ENCODE data around the gene KCNJ10. TPM values are rescaled to one million over a fixed set of nuclear protein-coding genes. Genes with fewer than 3 reads are reported as not detected.

Gene KCNJ10
- total and polyA plus RNA-seq, 5 donors from 2014 or later, result not detected

DNA sequence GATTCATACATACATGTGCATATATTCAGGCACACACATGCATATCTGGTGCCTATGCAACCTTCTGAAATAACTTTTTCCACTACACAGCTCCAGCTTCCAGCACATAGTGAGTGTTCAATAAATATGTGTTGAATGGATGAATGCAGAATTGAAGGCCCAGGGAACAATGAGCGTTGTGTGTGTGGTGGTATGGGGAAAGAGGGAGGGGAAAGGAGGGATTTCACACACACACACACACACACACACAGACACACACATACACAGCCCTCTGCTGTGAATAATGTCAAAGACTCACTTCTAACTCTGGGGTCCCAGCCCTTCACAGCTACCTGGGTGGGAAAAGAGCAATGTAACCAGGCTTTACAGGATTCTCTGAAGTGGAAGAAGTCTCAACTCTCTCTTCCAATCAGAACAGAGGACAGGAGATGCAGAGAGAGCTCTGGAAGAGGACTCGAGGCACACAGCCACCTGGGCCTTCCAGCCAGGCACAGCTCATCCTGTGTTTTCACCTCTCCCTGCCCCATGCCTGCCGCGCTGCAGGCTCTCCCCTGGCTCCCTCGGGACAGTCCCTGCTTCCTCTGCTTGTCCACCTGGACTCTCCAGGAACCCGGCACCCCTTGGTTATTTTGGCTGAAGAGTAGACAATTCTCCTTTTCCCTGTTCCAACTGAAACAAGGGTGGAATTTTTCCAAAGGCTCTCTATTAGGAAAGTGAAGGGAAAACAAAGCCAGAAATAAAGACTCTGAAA lies 33.9 kb upstream of the KCNJ10 start:
- H3K4me1 Mint-ChIP-seq, result peaks cover 7 to 23% (median 18%) of the 10 kb centered on the region in 4 donors
- H3K36me3 ChIP-seq (ENCODE audit: control insufficient read depth, insufficient read depth, low read length), result no peaks in the 10 kb centered on the region
- no peaks in the 10 kb centered on the region for H3K9me3 ChIP-seq (ENCODE audit: control insufficient read depth in 2 of 2, low read length in 2 of 2)
- H3K27me3 Mint-ChIP-seq, result peaks cover 10% of the 10 kb centered on the region
- H3K36me3 Mint-ChIP-seq, result no peaks in the 10 kb centered on the region
- no peak overlapping the region for H3K4me3 ChIP-seq (ENCODE audit: low read depth, low read length)
- ATAC-seq (ENCODE audit: low read depth in 2 of 2) (no peak), DNase-seq (no peak)
- no peaks in the 10 kb centered on the region for H3K27me3 ChIP-seq (ENCODE audit: control insufficient read depth, insufficient read depth, low read length)
- H3K27ac ChIP-seq (ENCODE audit: insufficient read depth, low read length, poor library complexity, severe bottlenecking), result no peak overlapping the region
- H3K4me1 ChIP-seq (ENCODE audit: control insufficient read depth, insufficient read depth, low read length, poor library complexity, severe bottlenecking), result peaks cover 22% of the 10 kb centered on the region
- peak overlapping the region in 2 of 3 donors; percentile 22 to 63 for H3K27ac Mint-ChIP-seq
- H3K4me3 Mint-ChIP-seq, result peak overlapping the region in 1 of 4 donors; percentile 39
- H3K9me3 Mint-ChIP-seq, result no peaks in the 10 kb centered on the region

DNA sequence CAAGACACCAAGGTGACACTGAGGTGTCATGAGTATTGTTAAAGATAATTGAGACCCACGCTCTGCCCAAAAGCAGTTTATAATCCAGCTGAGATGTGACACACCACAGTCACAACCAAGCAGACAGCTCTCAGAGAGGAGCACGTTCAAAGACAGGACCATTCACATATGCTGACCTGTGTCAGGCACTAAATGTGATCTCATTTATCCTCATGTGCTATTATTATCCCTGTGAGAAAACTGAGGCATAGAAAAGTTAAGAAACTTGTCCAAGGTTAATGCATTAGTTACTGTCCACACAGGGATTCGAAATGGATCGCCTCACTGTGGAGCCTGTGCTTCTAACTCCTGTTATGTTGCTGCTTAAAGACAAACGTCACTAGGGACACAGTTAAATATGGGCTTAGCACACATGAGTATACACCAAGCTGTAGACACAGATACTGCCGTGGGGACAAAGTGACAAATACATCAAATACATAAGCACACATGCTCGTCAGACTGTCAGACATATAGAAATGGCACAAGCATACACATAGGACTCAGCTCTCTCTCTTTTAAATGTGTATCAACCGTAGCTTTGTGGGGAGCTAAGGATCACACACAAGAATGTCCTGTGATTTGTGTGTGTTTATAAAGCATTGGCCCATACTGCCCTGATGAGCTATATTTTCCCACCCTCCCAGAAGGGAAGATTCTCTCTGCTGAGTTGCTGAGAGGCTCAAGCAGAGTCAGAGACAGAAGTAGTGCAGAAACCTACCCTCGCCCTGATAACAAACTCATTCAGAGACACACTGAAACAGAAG lies 32.0 kb upstream of the KCNJ10 start:
- H3K27ac Mint-ChIP-seq, result peak overlapping the region; percentile 83 to 97 (median 91)
- Histone ChIP-seq H3K27me3 (ENCODE audit: control insufficient read depth, insufficient read depth, low read length) (no peaks in the 10 kb centered on the region), H3K36me3 (ENCODE audit: control insufficient read depth, insufficient read depth, low read length) (no peaks in the 10 kb centered on the region), H3K27ac (ENCODE audit: insufficient read depth, low read length, poor library complexity, severe bottlenecking) (peak overlapping the region; percentile 72), H3K4me1 (ENCODE audit: control insufficient read depth, insufficient read depth, low read length, poor library complexity, severe bottlenecking) (peaks cover 35% of the 10 kb centered on the region), H3K4me3 (ENCODE audit: low read depth, low read length) (no peak overlapping the region), H3K9me3 (ENCODE audit: control insufficient read depth in 2 of 2, low read length in 2 of 2) (no peaks in the 10 kb centered on the region)
- peaks cover 11% of the 10 kb centered on the region for H3K27me3 Mint-ChIP-seq
- DNase-seq, result no peak
- no peak for ATAC-seq (ENCODE audit: low read depth in 2 of 2)
- H3K9me3 Mint-ChIP-seq, result peaks cover 0 to 2% (median 0%) of the 10 kb centered on the region in 7 donors
- peak overlapping the region in 1 of 4 donors; percentile 30 for H3K4me3 Mint-ChIP-seq
- H3K36me3 Mint-ChIP-seq, result no peaks in the 10 kb centered on the region
- H3K4me1 Mint-ChIP-seq, result peaks cover 14 to 32% (median 23%) of the 10 kb centered on the region in 4 donors

GRCh38 chr1:160101037-160101716 lies 31.2 kb upstream of the KCNJ10 start:
- Mint-ChIP-seq H3K36me3 (no peaks in the 10 kb centered on the region), H3K9me3 (peaks cover 0 to 2% (median 0%) of the 10 kb centered on the region in 7 donors), H3K4me3 (peak overlapping the region; percentile 30 to 75 (median 62)), H3K27me3 (peaks cover 7% of the 10 kb centered on the region), H3K27ac (peak overlapping the region; percentile 84 to 97 (median 91)), H3K4me1 (peaks cover 15 to 40% (median 28%) of the 10 kb centered on the region in 4 donors)
- Histone ChIP-seq H3K36me3 (ENCODE audit: control insufficient read depth, insufficient read depth, low read length) (no peaks in the 10 kb centered on the region), H3K27ac (ENCODE audit: insufficient read depth, low read length, poor library complexity, severe bottlenecking) (peak overlapping the region; percentile 72), H3K4me1 (ENCODE audit: control insufficient read depth, insufficient read depth, low read length, poor library complexity, severe bottlenecking) (peaks cover 42% of the 10 kb centered on the region), H3K9me3 (ENCODE audit: control insufficient read depth in 2 of 2, low read length in 2 of 2) (no peaks in the 10 kb centered on the region), H3K27me3 (ENCODE audit: control insufficient read depth, insufficient read depth, low read length) (no peaks in the 10 kb centered on the region), H3K4me3 (ENCODE audit: low read depth, low read length) (no peak overlapping the region)
- ATAC-seq (ENCODE audit: low read depth in 2 of 2) (peak in 1 of 2 donors; percentile 8), DNase-seq (peak; percentile 68 to 75 (median 73))

- H3K4me1 Mint-ChIP-seq, result peaks cover 15 to 51% (median 34%) of the 10 kb centered on the region in 4 donors
- H3K4me3 Mint-ChIP-seq, result peak overlapping the region; percentile 55 to 89 (median 84)
- H3K4me1 ChIP-seq (ENCODE audit: control insufficient read depth, insufficient read depth, low read length, poor library complexity, severe bottlenecking), result peaks cover 52% of the 10 kb centered on the region
- H3K4me3 ChIP-seq (ENCODE audit: low read depth, low read length), result no peak overlapping the region
- no peaks in the 10 kb centered on the region for H3K36me3 Mint-ChIP-seq
- no peak for ATAC-seq (ENCODE audit: low read depth in 2 of 2)
- peaks cover 6% of the 10 kb centered on the region for H3K36me3 ChIP-seq (ENCODE audit: control insufficient read depth, insufficient read depth, low read length)
- peak overlapping the region; percentile 96 for H3K27ac ChIP-seq (ENCODE audit: insufficient read depth, low read length, poor library complexity, severe bottlenecking)
- peaks cover 7% of the 10 kb centered on the region for H3K27me3 Mint-ChIP-seq
- H3K27ac Mint-ChIP-seq, result peak overlapping the region; percentile 91 to 97 (median 91)
- no peaks in the 10 kb centered on the region for H3K9me3 ChIP-seq (ENCODE audit: control insufficient read depth in 2 of 2, low read length in 2 of 2)
- DNase-seq, result no peak
- peaks cover 0 to 2% (median 0%) of the 10 kb centered on the region in 7 donors for H3K9me3 Mint-ChIP-seq
- H3K27me3 ChIP-seq (ENCODE audit: control insufficient read depth, insufficient read depth, low read length), result no peaks in the 10 kb centered on the region
Observed at GRCh38 chr1:160099716-160100375, 29.9 kb upstream of the KCNJ10 start.

GRCh38 chr1:160098852-160099561 lies 29.0 kb upstream of the KCNJ10 start:
- no peaks in the 10 kb centered on the region for H3K9me3 ChIP-seq (ENCODE audit: control insufficient read depth in 2 of 2, low read length in 2 of 2)
- peak; percentile 95 to 98 (median 95) for DNase-seq
- Mint-ChIP-seq H3K36me3 (no peaks in the 10 kb centered on the region), H3K4me1 (peaks cover 15 to 60% (median 34%) of the 10 kb centered on the region in 4 donors), H3K27me3 (peaks cover 7% of the 10 kb centered on the region), H3K4me3 (peak overlapping the region; percentile 55 to 89 (median 84)), H3K27ac (peak overlapping the region; percentile 90 to 95 (median 91)), H3K9me3 (peaks cover 0 to 2% (median 0%) of the 10 kb centered on the region in 7 donors)
- H3K36me3 ChIP-seq (ENCODE audit: control insufficient read depth, insufficient read depth, low read length), result peaks cover 14% of the 10 kb centered on the region
- H3K27me3 ChIP-seq (ENCODE audit: control insufficient read depth, insufficient read depth, low read length), result no peaks in the 10 kb centered on the region
- peaks cover 52% of the 10 kb centered on the region for H3K4me1 ChIP-seq (ENCODE audit: control insufficient read depth, insufficient read depth, low read length, poor library complexity, severe bottlenecking)
- H3K4me3 ChIP-seq (ENCODE audit: low read depth, low read length), result peak overlapping the region; percentile 79
- ATAC-seq (ENCODE audit: low read depth in 2 of 2), result peak; percentile 84 to 87
- H3K27ac ChIP-seq (ENCODE audit: insufficient read depth, low read length, poor library complexity, severe bottlenecking), result peak overlapping the region; percentile 96

DNA sequence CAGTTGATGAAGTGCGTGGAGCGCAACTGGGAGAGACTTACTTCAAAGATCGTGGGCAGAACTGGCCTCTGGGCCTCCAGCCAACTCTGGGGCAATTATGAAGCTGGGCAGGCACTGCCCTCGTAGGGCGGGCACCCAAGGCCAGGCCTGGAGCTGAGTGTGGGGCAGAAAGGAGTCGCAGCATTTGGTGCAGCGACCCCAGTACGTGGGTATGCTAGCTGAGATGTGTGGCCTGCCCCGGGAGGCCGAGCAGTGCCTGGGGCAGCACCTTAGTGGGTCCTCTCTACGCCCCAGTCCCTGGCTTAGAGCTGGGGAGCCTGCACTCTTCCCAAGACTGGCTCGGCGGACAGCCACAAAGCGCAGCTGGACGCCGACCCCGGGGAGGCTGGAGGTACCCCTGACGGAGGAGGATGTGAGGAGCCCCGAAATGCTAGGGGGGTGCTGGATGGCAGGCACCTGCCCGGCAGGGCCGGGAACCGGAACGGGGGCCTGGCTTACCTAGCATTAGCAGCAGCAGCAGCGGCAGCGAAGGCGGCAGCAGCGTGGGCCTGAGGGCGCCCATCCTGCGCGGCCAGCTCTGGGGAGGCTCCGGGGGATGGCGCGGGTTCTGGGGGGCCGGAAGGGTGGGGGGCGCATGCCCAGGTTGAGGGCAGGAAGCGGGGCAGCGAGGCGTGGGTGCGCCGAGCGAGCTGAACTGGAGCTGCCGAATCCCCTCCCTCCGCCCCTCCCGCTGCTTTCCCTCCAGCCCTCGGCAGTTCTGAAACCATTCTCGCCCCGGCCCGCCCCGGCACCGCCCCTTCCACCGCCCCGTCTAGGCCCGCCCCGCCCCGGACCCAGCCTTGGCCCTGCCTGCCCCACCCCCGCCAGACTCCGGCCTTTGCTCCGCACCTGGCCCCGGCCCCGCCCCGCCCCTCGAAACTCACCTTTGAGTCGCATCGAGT lies 28.2 kb upstream of the KCNJ10 start, which contains the start of gene IGSF8:
Gene IGSF8 (minus strand): TSS at position 709 of the 941 bp plus-strand sequence. CDS start 147 bp downstream, at position 562.
- H3K36me3 Mint-ChIP-seq, result peaks cover 3% of the 10 kb centered on the region
- peaks cover 15 to 66% (median 35%) of the 10 kb centered on the region in 4 donors for H3K4me1 Mint-ChIP-seq
- Histone ChIP-seq H3K27me3 (ENCODE audit: control insufficient read depth, insufficient read depth, low read length) (no peaks in the 10 kb centered on the region), H3K9me3 (ENCODE audit: control insufficient read depth in 2 of 2, low read length in 2 of 2) (no peaks in the 10 kb centered on the region), H3K4me3 (ENCODE audit: low read depth, low read length) (peak within 1 kb of the TSS; percentile 85), H3K36me3 (ENCODE audit: control insufficient read depth, insufficient read depth, low read length) (peaks cover 22% of the 10 kb centered on the region), H3K27ac (ENCODE audit: insufficient read depth, low read length, poor library complexity, severe bottlenecking) (peak within 1 kb of the TSS; percentile 96), H3K4me1 (ENCODE audit: control insufficient read depth, insufficient read depth, low read length, poor library complexity, severe bottlenecking) (peaks cover 52% of the 10 kb centered on the region)
- H3K27me3 Mint-ChIP-seq, result peaks cover 7% of the 10 kb centered on the region
- peak within 1 kb of the TSS; percentile 91 to 95 (median 95) for H3K27ac Mint-ChIP-seq
- DNase-seq, result peak; percentile 90 to 96 (median 91)
- H3K9me3 Mint-ChIP-seq, result peaks cover 0 to 2% (median 0%) of the 10 kb centered on the region in 7 donors
- peak within 1 kb of the TSS; percentile 87 to 96 (median 92) for H3K4me3 Mint-ChIP-seq
- peak; percentile 64 to 68 for ATAC-seq (ENCODE audit: low read depth in 2 of 2)
